ENCODE results near the gene FABP3.
A peak's percentile ranks its signal among the peaks of the same experiment; 100 is the strongest.

Gene FABP3

GRCh38 chr1:31380181-31380580, 7.3 kb upstream of the FABP3 start:
- H3K36me3 Mint-ChIP-seq (ENCODE audit: low read depth): no peaks in the 10 kb centered on the region
- H3K9me3 Mint-ChIP-seq: no peaks in the 10 kb centered on the region
- peak overlapping the region in 1 of 3 experiments; percentile 13 for H3K27ac Mint-ChIP-seq
- no peak overlapping the region for H3K4me3 Mint-ChIP-seq
- H3K27me3 Mint-ChIP-seq (ENCODE audit: low read depth): peaks cover 12% of the 10 kb centered on the region
- H3K4me1 Mint-ChIP-seq: peaks cover 39% of the 10 kb centered on the region
- TF ChIP-seq CTCF (IDR thresholded peaks at IDR 0.05; ENCODE audit: unreplicated experiment in 3 of 3): no peak

GRCh38 chr1:31378001-31378400, 5.1 kb upstream of the FABP3 start:
- Mint-ChIP-seq H3K27ac (peak overlapping the region in 1 of 3 experiments; percentile 71), H3K27me3 (ENCODE audit: low read depth) (peaks cover 12% of the 10 kb centered on the region), H3K4me3 (no peak overlapping the region), H3K9me3 (no peaks in the 10 kb centered on the region), H3K36me3 (ENCODE audit: low read depth) (no peaks in the 10 kb centered on the region), H3K4me1 (peaks cover 60% of the 10 kb centered on the region)
- no peak for TF ChIP-seq CTCF (IDR thresholded peaks at IDR 0.05; ENCODE audit: unreplicated experiment in 3 of 3)

GRCh38 chr1:31377364-31377863, 4.5 kb upstream of the FABP3 start:
- H3K36me3 Mint-ChIP-seq (ENCODE audit: low read depth): no peaks in the 10 kb centered on the region
- H3K4me3 Mint-ChIP-seq: no peak overlapping the region
- H3K27ac Mint-ChIP-seq: peak overlapping the region; percentile 36 to 71 (median 38)
- peaks cover 61% of the 10 kb centered on the region for H3K4me1 Mint-ChIP-seq
- TF ChIP-seq CTCF (IDR thresholded peaks at IDR 0.05; ENCODE audit: unreplicated experiment in 3 of 3): no peak
- H3K9me3 Mint-ChIP-seq: no peaks in the 10 kb centered on the region
- peaks cover 9% of the 10 kb centered on the region for H3K27me3 Mint-ChIP-seq (ENCODE audit: low read depth)

- Mint-ChIP-seq H3K27ac (peak overlapping the region; percentile 24 to 92 (median 71)), H3K4me3 (peak overlapping the region in 2 of 3 experiments; percentile 26 to 59), H3K9me3 (no peaks in the 10 kb centered on the region), H3K4me1 (peaks cover 62% of the 10 kb centered on the region), H3K27me3 (ENCODE audit: low read depth) (peaks cover 4% of the 10 kb centered on the region), H3K36me3 (ENCODE audit: low read depth) (no peaks in the 10 kb centered on the region)
- no peak for TF ChIP-seq CTCF (IDR thresholded peaks at IDR 0.05; ENCODE audit: unreplicated experiment in 3 of 3)
These were observed 3.7 kb upstream of the FABP3 start for GRCh38 chr1:31376375-31377134.

GRCh38 chr1:31374511-31375196, 1.8 kb upstream of the FABP3 start:
- Mint-ChIP-seq H3K4me1 (peaks cover 64% of the 10 kb centered on the region), H3K27me3 (ENCODE audit: low read depth) (peaks cover 3% of the 10 kb centered on the region), H3K4me3 (peak overlapping the region; percentile 46 to 85 (median 85)), H3K36me3 (ENCODE audit: low read depth) (no peaks in the 10 kb centered on the region), H3K9me3 (no peaks in the 10 kb centered on the region), H3K27ac (peak overlapping the region; percentile 98 to 99 (median 98))
- TF ChIP-seq CTCF (IDR thresholded peaks at IDR 0.05; ENCODE audit: unreplicated experiment in 3 of 3): no peak

Data from nephron (organoid).